Measurements from ENCODE around the gene TNFRSF6B. TPM values are rescaled to one million over a fixed set of nuclear protein-coding genes. Genes with fewer than 3 reads are reported as not detected.
"Not testable (repeated sequence)": the region's sequence is repeated elsewhere in the genome, so short reads cannot be mapped to it uniquely, and the experiment has no call there.

Gene TNFRSF6B
- total RNA-seq, 1 donor from 2014 or later, result 2.8 TPM

- no peak overlapping the region for H3K4me3 Mint-ChIP-seq (ENCODE audit: unreplicated experiment)
- H3K27ac Mint-ChIP-seq (ENCODE audit: unreplicated experiment), result no peak overlapping the region
- H3K4me1 Mint-ChIP-seq (ENCODE audit: low read depth, unreplicated experiment), result no peaks in the 10 kb centered on the region
- Histone ChIP-seq H4K20me1 (ENCODE audit: insufficient read depth, low read length) (peaks cover 36% of the 10 kb centered on the region), H2AFZ (ENCODE audit: low read depth, low read length) (no peak overlapping the region), H3K4me2 (ENCODE audit: low read length) (no peak overlapping the region), H3K4me1 (ENCODE audit: insufficient read depth, low read length) (no peaks in the 10 kb centered on the region), H3K36me3 (ENCODE audit: insufficient read depth, low read length) (peaks cover 6% of the 10 kb centered on the region), H3K27me3 (ENCODE audit: insufficient read depth, low read length) (no peaks in the 10 kb centered on the region), H3K79me2 (ENCODE audit: insufficient read depth, low read length) (peaks cover 72% of the 10 kb centered on the region), H3K27ac (ENCODE audit: low read depth, low read length) (no peak overlapping the region), H3K9me3 (ENCODE audit: insufficient read depth, low read depth, low read length) (peaks cover 4% of the 10 kb centered on the region), H3K9ac (ENCODE audit: low read length) (no peak overlapping the region), H3K4me3 (ENCODE audit: insufficient read depth, low read depth, low read length) (no peak overlapping the region)
- no peaks in the 10 kb centered on the region for H3K27me3 Mint-ChIP-seq (ENCODE audit: low read depth, unreplicated experiment)
- TF ChIP-seq EZH2 (IDR thresholded peaks at IDR 0.05; ENCODE audit: insufficient read depth, low read length) (no peak), CTCF (IDR thresholded peaks at IDR 0.05; ENCODE audit: insufficient read depth, low read depth, low read length) (no peak)
- no peak for FAIRE-seq
- peaks cover 6% of the 10 kb centered on the region for H3K9me3 Mint-ChIP-seq (ENCODE audit: unreplicated experiment)
- no peak for DNase-seq (ENCODE audit: low read depth)
- H3K36me3 Mint-ChIP-seq (ENCODE audit: low read depth, unreplicated experiment), result peaks cover 16% of the 10 kb centered on the region
Measured at GRCh38 chr20:63718996-63719395, 22.5 kb downstream of the TNFRSF6B start.

DNA sequence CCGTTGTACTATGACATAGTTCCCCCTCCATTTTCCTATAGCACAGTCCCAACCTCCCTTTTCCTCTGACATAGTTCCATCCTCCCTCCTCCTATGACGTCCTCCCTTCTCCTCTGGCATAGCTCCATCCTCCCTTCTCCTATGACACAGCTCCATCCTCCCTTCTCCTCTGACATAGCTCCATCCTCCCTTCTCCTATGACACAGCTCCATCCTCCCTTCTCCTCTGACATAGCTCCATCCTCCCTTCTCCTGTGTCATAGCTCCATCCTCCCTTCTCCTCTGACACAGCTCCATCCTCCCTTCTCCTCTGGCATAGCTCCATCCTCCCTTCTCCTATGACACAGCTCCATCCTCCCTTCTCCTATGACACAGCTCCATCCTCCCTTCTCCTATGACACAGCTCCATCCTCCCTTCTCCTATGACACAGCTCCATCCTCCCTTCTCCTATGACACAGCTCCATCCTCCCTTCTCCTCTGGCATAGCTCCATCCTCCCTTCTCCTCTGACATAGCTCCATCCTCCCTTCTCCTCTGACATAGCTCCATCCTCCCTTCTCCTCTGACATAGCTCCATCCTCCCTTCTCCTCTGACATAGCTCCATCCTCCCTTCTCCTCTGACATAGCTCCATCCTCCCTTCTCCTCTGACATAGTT, 26.6 kb downstream of the TNFRSF6B start:
- H3K4me2 ChIP-seq (ENCODE audit: low read length); H3K4me1 ChIP-seq (ENCODE audit: insufficient read depth, low read length); H3K27ac ChIP-seq (ENCODE audit: low read depth, low read length); H3K9ac ChIP-seq (ENCODE audit: low read length); H3K9me3 ChIP-seq (ENCODE audit: insufficient read depth, low read depth, low read length); H3K27me3 Mint-ChIP-seq (ENCODE audit: low read depth, unreplicated experiment); H3K4me3 Mint-ChIP-seq (ENCODE audit: unreplicated experiment); H3K4me1 Mint-ChIP-seq (ENCODE audit: low read depth, unreplicated experiment); H3K36me3 ChIP-seq (ENCODE audit: insufficient read depth, low read length); H3K27me3 ChIP-seq (ENCODE audit: insufficient read depth, low read length); H3K9me3 Mint-ChIP-seq (ENCODE audit: unreplicated experiment); H3K4me3 ChIP-seq (ENCODE audit: insufficient read depth, low read depth, low read length); DNase-seq (ENCODE audit: low read depth); FAIRE-seq; H2AFZ ChIP-seq (ENCODE audit: low read depth, low read length); H3K27ac Mint-ChIP-seq (ENCODE audit: unreplicated experiment): not testable (repeated sequence)
- H4K20me1 ChIP-seq (ENCODE audit: insufficient read depth, low read length), result peaks cover 28% of the 10 kb centered on the region
- H3K79me2 ChIP-seq (ENCODE audit: insufficient read depth, low read length), result peaks cover 56% of the 10 kb centered on the region
- H3K36me3 Mint-ChIP-seq (ENCODE audit: low read depth, unreplicated experiment), result peaks cover 12% of the 10 kb centered on the region

DNA sequence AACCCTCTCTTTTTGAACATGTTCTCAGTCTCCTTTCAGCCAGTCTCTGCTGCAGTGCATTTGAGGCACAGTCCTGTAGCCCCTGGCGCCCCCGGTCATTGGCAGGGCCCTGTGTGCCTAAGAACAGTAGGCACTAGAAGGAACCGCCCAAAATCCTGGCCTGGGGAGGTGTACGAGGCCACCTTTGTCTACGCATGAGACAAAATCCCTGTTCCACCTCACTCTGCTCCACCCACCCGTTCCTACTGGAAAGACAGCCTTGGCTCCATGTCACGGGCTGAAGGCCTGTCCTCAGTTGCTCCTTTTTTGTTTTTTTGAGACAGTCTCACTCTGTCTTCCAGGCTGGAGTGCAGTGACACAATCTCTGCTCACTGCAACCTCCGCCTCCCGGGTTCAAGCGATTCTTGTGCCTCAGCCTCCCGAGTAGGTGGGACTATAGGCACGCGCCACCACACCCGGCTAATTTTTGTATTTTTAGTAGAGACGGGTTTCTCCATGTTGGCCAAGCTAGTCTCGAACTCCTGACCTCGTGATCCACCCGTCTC, 33.8 kb downstream of the TNFRSF6B start:
- DNase-seq (ENCODE audit: low read depth); FAIRE-seq: not testable (repeated sequence)

More for the DNA sequence above, 33.8 kb downstream of the TNFRSF6B start:
- not testable (repeated sequence) for H3K36me3 ChIP-seq (ENCODE audit: insufficient read depth, low read length); H3K9me3 Mint-ChIP-seq (ENCODE audit: unreplicated experiment); H3K27me3 Mint-ChIP-seq (ENCODE audit: low read depth, unreplicated experiment); H3K27me3 ChIP-seq (ENCODE audit: insufficient read depth, low read length); H2AFZ ChIP-seq (ENCODE audit: low read depth, low read length); H3K4me1 ChIP-seq (ENCODE audit: insufficient read depth, low read length); H3K27ac Mint-ChIP-seq (ENCODE audit: unreplicated experiment); H3K4me3 ChIP-seq (ENCODE audit: insufficient read depth, low read depth, low read length); H3K4me2 ChIP-seq (ENCODE audit: low read length); H3K4me3 Mint-ChIP-seq (ENCODE audit: unreplicated experiment); H3K9ac ChIP-seq (ENCODE audit: low read length); H3K27ac ChIP-seq (ENCODE audit: low read depth, low read length); H3K9me3 ChIP-seq (ENCODE audit: insufficient read depth, low read depth, low read length)
- Mint-ChIP-seq H3K4me1 (ENCODE audit: low read depth, unreplicated experiment) (peaks cover 10% of the 10 kb centered on the region), H3K36me3 (ENCODE audit: low read depth, unreplicated experiment) (peaks cover 18% of the 10 kb centered on the region)
- H4K20me1 ChIP-seq (ENCODE audit: insufficient read depth, low read length), result peaks cover 58% of the 10 kb centered on the region
- H3K79me2 ChIP-seq (ENCODE audit: insufficient read depth, low read length), result peaks cover 68% of the 10 kb centered on the region

All from astrocyte (in vitro differentiated cells and primary cell).